KG1 (cell line): Measurements from ENCODE around the gene MORC3.
A peak's percentile ranks its signal among the peaks of the same experiment; 100 is the strongest.
"Not testable (repeated sequence)": the region's sequence is repeated elsewhere in the genome, so short reads cannot be mapped to it uniquely, and the experiment has no call there.

Source experiments
- DNase-seq: peaks from one replicate; lab custom pipeline; 2025; lab: John Stamatoyannopoulos, UW

MORC3 gene

GRCh38 chr21:36385233-36386030 lies 65.4 kb downstream of the MORC3 start, which contains the start of gene CHAF1B:
Gene CHAF1B, plus strand, starts transcription at chr21:36385392. Its CDS starts 745 bp downstream, at chr21:36386137.
- peak; percentile 35 for DNase-seq

DNA sequence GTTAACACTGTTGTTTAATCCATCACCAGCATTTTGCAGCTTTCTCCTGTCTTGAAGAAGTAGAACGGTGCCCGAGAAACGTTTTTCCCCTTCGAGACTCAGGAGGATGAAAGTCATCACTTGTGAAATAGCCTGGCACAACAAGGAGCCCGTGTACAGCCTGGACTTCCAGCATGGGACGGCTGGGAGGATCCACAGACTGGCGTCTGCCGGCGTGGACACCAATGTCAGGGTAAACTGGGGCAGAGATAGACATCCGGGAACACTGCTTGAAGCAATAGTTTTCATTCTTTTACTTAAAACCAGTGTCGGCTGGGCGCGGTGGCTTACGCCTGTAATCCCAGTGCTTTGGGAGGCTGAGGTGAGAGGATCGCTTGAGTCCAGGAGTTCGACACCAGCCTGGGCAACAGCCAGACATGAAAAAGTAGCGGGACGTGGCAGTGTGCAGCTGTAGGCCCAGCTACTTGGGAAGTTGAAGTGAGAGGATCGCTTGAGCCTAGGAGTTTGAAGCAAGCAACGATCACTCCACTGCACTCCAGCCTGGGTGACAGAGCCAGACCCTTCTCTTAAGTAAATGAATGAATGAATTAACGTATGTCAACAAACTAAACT lies 66.1 kb downstream of the MORC3 start:
- no peak for DNase-seq

DNA sequence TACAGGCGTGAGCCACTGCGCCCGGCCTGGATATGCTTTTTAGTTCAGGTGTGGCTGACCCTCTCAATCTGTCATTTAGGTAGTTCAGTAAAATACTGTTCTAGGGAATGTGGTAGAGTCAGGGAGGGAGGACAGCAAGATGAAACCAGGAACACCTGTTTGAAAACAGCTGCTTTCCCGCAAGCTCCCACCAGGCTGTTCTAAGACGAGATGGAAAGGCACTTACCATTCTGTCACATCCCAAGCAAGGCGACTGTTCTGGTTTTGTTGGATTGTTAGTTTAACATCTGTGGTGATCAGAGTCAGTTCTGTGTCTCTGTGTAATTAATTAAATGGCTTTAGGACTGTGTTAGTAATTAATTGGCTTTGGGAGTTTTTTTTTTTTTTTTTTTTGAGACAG lies 68.1 kb downstream of the MORC3 start:
- no peak for DNase-seq

DNA sequence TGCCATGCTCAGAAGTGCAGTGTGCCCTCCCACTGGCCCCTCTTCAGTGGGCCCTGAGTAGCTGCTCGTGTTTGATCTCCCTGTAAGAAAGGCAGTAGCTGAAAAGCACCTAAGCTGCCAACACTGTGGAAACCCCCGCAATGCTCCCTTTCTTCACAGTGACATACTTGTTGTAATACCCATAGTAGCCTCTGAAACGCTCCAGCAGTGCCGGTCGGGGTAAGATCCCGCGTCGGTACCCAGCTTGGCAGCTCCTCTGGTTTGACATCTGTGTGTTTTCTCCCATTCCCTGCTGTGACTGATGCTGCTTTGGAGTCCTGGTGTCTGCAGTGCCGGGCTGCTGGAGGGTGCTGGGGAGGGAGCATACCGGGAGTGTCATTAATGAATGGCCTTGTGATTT lies 68.8 kb downstream of the MORC3 start:
- DNase-seq = no peak

GRCh38 chr21:36391649-36392048 lies 71.7 kb downstream of the MORC3 start:
- DNase-seq = not testable (repeated sequence)

DNA sequence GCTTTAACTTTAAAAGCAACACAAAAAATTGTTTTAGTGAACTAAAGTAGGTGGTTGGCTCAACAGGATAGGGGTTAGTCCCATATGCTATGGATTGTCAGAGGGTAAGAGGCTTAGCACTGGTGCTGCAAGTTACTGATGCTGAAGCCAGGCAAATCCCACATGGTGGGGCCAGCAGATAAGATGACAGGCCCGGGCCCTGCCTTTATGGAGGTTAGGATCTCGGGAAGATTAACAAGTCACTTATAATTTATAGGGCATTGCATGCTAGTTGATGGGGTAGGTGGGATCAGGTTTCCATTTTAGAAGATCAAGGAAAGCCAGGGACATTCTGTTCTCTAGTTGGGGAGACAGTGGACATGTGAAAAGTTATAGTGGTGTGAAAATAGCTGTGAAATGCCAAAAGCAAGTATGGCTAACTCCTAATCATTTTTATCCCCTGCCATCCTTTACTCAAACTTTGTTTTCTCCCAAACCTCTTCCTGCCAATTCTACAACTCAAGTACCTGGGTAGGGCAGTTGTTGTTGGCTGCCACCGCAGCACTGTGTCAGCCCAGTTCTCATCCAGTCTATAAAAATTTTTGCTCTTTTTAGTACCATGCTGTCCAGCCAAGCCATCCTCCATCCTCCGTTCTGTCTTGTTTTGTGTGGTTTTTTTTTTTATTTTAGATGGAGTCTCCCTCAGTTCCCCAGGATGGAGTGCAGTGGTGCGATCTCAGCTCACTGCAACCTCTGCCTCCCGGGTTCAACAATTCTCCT lies 75.5 kb downstream of the MORC3 start:
- DNase-seq = no peak

- no peak for DNase-seq
These were observed 76.3 kb downstream of the MORC3 start for GRCh38 chr21:36396325-36396724.

DNA sequence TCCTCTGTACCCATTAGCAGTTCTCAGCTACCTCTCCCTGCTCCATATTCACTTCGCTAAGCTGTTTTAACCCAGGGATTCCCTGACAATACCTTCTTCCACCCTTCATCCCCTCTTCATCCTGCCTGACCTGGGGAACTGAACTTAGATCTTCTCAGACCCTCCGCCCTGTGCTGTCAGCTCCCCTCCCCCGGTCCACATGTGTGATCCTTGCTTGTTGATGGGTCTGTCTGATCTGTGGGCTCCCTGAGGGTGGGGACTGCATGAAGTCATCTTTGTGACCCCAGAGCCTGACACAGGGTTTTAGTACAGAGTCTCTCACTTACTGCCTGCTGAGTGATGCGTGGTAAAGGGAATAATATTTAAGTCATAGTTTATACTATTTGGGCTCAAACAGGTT lies 77.0 kb downstream of the MORC3 start:
- no peak for DNase-seq

DNA sequence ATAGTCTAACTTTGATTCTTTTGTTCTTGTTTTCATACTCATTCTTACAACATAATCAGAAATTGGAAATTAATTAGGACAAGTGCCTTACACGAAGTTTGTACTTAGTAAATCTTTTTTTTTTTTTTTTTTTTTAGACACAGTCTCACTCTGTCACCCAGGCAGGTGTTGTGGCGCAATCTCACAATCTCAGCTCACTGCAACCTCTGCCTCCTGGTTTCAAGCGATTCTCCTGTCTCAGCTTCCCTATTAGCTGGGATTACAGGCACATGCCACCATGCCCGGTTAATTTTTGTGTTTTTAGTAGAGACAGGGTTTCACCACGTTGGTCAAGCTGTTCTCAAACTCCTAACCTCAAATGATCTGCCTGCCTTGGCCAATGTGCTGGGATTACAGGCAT lies 77.6 kb downstream of the MORC3 start:
- DNase-seq = no peak

DNA sequence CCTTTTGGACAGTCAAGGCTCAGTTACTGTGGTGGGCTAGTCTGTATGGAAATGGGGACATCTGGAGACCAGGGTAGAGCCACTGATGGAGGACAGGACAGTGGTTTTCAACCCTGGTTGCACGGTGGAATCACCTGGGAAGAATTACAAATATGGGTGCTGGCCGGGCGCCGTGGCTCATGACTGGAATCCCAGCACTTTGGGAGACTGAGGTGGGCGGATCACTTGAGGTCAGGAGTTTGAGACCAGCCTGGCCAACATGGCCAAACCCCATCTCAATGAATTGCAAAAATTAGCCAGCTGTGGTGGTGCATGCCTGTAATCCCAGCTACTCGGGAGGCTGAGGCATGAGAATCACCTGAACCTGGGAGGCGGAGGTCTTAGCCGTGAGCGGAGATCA lies 79.7 kb downstream of the MORC3 start:
- not testable (repeated sequence) for DNase-seq

DNA sequence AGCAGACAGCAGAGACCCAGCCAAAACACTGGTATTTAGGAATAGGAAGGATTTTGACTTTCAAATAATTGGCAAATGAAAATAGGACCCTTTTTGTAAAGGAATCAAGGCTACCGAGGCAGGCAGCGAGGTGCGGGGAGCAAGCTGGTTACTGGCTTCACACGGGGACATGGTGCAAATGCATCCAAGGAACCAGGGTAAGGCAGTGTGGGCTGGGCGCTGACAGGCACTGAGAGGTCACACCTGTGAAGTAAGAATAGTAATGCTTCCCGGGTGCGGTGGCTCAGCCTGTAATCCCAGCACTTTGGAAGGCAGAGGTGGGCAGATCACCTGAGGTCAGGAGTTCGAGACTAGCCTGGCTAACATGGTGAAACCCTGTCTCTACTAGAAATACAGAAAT lies 80.7 kb downstream of the MORC3 start:
- DNase-seq = no peak

GRCh38 chr21:36402339-36402738 lies 82.3 kb downstream of the MORC3 start:
- DNase-seq = no peak

DNA sequence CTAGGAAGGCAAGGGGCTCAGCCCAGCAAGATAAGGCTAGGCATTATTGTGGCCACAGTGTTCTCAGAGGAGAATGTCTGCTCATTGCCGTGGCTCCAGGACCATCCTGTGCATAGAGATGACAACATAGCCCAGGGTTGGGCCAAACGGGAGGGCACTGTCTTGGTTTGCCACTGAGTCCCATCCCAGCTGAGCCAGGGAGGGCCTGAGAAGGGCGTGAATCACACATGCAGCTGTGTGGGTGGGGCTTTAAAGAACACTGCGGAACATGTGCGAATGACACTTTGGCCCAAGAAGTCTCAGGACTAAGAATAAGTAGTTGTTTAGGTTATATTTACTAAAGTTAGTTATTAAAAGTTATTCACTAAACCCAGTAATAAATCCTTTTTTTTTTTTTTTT lies 83.7 kb downstream of the MORC3 start:
- DNase-seq = no peak

- DNase-seq = no peak
These were observed 88.6 kb downstream of the MORC3 start for GRCh38 chr21:36408568-36408967.

DNA sequence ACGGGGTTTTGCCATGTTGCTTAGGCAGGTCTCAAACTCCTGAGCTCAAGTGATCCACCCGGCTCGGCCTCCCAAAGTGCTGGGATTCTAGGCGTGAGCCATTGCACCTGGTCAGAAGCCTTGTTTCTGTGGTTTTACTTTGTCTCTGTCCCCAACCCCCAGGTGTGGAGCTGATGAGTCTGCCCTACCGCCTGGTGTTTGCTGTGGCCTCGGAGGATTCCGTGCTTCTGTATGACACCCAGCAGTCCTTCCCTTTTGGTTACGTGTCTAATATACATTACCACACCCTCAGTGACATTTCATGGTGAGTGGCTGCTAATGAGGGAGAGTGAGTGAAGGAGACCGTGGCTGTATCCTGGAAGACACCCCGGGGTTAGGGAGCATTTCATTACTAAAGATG lies 91.3 kb downstream of the MORC3 start:
- no peak for DNase-seq

DNA sequence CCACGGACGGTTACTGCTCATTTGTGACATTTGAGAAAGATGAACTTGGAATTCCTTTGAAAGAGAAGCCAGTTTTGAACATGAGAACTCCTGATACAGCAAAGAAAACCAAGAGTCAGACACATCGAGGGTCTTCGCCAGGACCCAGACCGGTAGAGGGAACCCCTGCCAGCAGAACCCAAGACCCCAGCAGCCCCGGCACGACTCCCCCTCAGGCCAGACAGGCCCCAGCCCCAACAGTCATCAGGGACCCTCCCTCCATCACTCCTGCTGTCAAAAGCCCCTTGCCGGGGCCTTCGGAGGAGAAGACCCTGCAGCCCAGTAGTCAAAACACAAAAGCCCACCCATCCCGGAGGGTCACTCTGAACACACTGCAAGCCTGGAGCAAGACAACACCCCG lies 92.9 kb downstream of the MORC3 start:
- no peak for DNase-seq

DNA sequence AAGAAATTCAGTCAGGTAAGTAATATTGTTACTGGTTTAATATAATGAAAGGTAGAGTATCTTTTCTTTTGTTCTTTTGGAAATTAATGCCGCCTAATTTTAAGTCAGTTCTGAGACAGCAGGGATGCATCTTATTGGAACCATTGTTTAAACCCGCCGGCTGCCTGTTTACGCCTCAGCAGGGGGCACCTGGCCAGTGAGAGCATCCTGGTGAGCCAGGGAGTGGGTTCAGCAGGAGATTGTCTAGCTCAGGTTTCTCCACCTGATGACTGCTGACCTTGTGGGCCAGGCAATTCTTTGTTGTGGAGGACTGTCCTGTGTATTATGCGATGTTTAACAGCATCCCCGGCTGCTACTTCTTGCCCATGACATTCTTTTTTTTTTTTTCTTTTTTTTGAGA lies 95.4 kb downstream of the MORC3 start:
- no peak for DNase-seq

GRCh38 chr21:36419241-36419640 lies 99.2 kb downstream of the MORC3 start:
- DNase-seq = no peak

DNA sequence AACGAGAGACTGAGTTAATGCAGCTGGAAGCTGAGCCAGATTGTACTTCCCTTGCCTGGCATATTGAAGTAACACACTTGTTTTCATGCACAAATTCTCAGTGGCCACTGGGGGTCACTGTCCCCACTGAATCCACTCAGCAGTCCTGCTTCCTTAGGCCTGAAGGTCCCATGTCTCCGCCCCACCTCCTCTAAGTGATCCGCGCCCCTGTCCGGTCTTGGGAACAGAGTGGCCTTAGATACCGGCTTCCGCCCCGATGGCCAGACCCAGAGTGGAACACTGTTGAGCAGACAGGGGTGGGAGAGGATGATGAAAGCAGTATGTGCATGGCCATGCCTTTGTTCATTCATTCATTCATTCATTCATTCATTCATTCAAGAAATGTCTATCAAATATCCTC lies 100.0 kb downstream of the MORC3 start:
- DNase-seq = no peak

GRCh38 chr21:36420571-36421339 lies 100.8 kb downstream of the MORC3 start:
- no peak for DNase-seq

DNA sequence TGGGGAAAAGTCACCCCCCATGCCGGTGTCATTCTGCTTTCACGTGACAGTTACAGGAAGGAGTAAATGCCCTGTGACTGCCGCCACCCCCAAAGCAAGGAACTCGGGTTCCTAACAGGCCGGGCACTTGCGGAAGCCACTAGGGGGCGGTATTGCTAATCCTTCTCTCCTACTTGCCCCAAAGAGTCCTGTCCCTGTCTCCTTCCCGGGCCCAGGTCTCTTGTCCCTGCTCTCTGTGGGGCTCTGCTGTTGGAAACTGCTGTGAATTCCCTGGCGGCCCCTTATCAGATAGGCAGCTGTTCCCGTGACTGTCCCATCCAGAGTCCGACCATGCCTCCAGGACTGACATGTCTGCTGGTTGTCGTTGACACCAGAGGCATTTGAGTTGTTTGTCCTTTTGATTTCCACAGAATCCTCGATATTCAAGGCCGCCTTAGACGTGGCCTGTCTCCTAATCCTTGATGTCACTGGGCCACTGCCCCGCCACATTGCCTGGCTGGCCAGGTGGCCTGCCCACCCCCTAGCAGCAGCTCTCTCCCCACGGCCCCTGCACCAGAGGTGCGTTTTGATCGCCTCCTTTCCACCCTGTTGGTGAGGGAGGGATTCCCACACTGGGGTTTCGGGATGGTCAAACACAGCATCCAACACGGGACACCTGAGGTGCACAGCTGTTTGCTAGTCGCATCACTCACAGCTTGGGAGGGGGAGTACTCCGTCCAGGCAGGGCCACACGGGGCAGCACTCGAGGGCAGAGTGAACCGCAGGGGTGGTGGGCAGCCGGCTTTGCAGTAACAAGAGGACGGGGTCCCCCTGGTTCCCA lies 102.5 kb downstream of the MORC3 start:
- no peak for DNase-seq
